ENCODE measurements around the gene CDK14.
"Not testable (repeated sequence)": the region's sequence is repeated elsewhere in the genome, so short reads cannot be mapped to it uniquely, and the experiment has no call there.

The CDK14 gene

DNA sequence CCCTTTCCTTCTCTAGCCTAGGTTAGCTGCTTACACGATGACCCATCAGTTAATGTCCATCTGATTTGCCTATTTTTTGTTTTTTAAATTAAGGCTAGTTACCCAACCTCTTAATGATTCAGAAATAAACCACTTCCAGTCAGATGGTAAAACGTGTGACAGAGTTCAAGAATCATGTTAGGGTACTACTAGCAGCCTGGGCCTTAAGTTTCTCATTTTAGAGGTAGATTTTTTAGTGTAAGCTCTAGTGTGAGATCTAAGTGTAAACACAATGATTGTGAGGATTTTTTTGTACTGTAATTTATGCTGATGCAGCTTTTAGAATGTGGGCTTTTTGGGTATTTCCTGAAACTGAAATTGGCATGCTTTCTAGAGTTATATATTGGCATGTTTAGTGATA lies 130.0 kb downstream of the CDK14 start:
- DNase-seq = no peak

- DNase-seq = no peak
These were observed 130.5 kb downstream of the CDK14 start for GRCh38 chr7:90726623-90727022.

GRCh38 chr7:90727412-90727811 lies 131.3 kb downstream of the CDK14 start:
- no peak for DNase-seq

DNA sequence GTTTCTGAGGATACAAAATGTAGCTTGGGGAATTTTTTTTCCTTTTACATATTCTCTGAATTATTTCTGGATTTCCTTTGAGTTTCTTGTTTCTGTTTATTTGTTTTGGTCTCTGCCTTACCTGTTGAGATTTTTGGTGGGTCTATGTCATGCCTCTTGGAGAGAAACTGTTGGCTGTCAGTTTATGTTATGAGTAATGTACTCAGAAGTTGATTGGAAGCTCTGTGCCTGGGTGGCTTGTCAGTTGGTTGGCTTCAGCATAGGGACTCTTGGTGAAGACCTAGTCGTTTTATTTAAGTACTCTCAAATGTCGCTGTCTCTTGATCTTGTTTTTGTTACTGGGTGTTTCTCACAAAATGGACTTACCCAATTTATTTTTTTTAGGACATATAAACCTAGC lies 132.4 kb downstream of the CDK14 start:
- no peak for DNase-seq

GRCh38 chr7:90735611-90736280 lies 139.6 kb downstream of the CDK14 start:
- not testable (repeated sequence) for DNase-seq

GRCh38 chr7:90736316-90736715 lies 140.2 kb downstream of the CDK14 start:
- DNase-seq = no peak

DNA sequence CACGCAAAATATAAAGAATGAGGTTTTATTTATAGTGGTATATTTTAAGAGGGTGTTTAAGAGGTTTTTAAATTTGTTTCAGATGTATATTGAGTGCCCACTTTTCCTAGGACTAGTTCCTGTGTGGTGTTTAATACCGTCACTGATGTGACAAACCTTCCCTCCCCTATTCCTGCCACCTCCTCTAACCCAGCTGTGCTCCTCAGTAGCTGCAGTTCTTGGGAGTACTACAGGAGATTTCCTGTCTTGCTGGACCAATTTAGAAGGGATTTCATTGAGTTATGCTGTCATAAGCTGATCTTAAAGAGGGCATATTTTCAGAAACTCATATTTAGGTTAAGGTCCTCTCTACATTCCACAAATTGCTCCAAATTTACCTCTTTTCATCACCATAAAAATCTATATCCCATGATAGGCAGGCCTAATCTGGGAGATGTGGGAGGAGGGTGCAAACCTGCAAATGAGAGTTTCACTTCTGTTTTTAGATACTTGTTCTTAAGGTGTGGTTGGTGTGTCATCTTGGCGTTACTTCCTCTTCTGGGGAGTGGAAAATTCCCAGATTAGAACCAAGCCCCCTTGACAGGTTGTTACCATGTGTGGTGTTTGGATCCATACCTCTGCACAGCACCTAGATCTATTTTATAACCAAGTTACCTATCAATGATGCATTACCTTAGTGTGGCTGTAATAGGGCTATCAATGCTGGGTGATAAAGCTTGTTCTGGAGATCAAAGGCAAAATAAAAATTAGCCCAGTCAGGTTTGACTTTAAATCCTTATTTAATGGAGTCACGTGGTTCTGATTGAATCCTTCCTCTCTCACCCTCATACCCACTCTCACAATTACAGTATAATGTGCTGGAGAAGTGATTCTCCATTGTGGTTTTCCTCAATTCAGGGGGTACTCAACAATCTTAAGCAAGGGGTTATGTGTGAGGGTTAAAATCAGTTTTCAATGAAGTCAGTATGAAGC lies 141.1 kb downstream of the CDK14 start:
- DNase-seq = no peak

- no peak for DNase-seq
These were observed 142.1 kb downstream of the CDK14 start for GRCh38 chr7:90738249-90738648.

- DNase-seq = no peak
These were observed 143.6 kb downstream of the CDK14 start for GRCh38 chr7:90739716-90740115.

DNA sequence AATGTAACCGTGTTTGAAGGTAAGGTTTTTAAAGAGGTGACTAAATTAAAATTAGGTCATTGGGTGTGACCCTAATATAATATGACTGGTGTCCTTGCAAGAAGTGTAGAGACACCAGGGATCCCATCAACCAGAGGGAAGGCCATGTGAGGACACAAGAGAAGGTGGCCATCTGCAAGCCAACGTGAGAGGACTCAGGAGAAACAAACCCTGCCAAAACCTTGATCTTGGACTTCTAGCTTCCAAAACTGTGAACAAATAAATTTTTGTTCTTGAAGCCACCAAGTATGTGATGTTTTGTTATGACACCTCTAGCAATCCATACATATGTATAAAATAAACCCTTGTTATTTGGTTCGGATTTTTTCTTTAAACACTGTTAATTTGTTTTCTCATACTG lies 144.3 kb downstream of the CDK14 start:
- DNase-seq = no peak

DNA sequence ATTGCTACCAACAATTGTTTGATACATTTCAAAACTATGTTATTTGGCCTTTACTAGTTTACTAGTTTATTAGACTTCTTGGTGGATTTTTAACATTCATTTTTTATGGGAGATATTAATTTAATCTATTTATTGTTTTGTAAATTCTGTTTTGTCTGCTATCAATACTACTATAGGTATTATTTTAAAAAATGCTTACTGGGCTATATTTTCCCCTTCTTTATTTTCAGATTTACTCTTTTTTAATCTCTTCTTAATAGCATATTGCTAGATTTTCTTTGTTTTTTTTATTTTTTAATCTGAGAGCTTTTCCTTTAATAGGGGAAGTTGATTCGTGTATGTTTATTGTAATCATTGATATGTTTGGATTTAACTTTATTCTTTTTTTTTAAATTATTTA lies 147.5 kb downstream of the CDK14 start:
- DNase-seq = no peak

DNA sequence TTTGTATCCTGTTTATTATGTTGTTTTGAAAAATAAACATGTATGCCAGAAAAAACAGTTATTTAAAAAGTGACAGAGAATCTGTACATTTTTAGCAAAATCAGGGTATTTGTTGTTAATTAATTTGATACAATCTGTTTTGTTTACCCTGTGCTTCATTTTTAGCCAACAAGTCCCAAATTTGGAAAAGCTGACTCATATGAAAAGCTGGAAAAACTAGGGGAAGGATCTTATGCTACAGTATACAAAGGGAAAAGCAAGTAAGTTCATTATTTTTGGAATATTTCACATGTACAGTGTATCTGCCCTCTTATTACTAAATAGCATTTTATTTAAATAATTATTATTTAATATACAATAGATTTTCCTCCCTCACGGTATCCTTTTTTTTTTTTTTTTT lies 151.4 kb downstream of the CDK14 start:
- no peak for DNase-seq

- no peak for DNase-seq
These were observed 153.1 kb downstream of the CDK14 start for GRCh38 chr7:90749262-90749661.

GRCh38 chr7:90749774-90750173 lies 153.7 kb downstream of the CDK14 start:
- no peak for DNase-seq

DNA sequence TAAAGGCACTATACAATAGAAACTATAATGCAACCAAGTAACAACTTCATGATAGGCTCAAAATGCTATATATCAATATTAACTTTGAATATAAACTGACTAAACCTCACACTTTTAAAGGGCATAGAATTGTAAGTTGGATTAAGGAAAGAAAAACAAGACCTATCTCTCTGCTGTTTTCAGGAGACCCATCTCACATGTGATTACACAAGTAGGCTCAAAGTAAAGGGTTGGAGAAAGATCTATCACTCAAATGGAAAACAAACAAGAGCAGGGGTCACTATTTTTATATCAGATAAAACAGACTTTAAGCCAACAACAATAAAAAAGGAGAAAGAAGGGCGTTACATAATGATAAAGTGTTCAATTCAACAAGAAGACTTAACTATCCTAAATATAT lies 155.5 kb downstream of the CDK14 start:
- no peak for DNase-seq

DNA sequence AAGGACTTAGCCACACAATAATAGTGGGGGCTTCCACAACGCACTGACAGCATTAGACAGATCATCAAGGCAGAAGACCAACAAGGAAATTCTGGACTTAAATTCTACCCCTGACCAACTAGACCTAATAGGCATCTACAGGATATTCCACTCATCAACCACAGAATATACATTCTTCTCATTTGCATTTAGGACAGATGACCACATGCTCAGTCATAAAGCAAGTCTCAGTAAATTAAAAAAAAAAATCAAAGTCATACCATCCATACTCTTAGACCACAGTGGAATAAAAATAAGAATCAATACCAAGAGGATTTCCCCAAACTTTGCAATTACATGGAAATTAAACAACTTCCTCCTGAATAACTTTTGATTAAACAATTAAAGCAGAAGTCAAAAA lies 155.9 kb downstream of the CDK14 start:
- DNase-seq = no peak

DNA sequence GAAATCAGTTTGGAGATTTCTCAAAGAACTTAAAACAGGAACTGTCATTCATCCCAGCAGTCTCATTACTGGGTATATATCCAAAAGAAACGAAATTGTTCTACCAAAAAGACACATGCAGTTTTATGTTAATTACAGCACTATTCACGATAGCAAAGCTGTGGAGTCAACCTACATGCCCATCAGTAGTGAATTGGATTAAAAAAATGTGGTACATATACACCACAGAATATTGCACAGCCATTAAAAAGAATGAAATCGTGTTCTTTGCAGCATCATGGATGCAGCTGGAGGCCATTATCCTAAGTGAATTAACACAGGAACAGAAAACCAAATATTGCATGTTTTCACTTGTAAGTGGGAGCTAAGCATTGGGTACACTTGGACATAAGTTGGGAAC lies 158.9 kb downstream of the CDK14 start:
- DNase-seq = no peak

DNA sequence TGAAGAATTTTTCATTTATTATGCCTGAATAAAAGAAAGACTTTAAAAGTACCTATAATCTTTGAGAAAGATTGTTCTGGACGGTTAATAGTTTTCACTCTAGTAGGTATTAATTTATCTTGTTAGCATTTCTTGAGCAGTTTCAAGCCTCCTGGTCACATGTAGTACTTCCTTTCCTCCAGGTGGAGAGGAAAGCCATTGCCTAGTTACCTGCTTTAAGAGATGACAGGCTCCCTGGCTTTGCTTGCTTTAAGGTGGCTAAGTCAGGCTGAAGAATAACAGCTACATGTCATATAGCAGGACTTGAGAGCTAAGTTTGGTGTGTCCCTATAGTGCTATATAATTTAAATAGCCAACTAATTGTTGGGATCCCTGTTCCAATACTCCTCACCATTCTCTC lies 160.2 kb downstream of the CDK14 start:
- no peak for DNase-seq

DNA sequence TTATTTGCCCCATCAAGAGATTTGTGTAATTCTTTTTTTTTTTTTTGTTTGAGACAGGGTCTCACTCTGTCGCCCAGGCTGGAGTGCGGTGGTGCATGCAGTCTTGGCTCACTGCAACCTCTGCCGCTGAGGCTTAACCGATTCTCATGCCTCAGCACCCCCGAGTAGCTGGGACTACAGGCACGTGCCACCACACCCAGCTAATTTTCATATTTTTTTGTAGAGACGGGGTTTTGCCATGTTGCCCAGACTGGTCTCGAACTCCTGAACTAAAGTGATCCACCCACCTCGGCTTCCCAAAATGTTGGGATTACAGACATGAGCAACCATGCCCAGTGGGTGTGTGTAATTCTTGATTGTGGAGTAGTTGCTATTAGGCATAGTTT lies 161.4 kb downstream of the CDK14 start:
- DNase-seq = not testable (repeated sequence)

DNA sequence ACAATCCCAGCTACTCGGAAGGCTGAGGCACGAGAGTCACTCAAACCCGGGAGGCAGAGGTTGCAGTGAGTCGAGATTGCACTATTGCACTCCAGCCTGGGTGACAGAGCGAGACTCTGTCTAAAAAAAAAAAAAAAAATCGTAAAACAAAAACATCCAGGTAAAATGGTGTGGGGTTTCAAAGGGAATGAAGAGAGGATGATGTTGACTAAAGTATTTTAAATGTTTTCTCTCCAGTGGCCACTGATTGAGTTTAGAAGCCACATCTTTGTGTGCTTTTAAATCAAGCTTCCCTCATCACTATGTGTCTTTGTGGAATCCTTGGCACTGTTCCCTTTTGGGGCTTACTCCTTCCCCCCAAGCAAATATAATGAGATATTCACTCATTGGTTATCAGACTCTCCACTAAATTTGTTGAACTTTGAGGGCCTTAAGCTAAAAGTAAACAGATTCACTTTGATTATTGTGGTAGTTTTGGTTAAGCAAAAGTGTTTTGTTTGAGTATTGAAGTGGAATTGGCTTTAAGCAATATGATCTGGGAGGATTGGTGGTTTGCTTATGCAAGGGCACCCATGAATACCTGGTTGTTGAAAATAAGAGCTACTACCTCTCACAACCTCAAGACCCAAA lies 162.9 kb downstream of the CDK14 start:
- no peak for DNase-seq

- DNase-seq = no peak
These were observed 163.6 kb downstream of the CDK14 start for GRCh38 chr7:90759710-90760109.

GRCh38 chr7:90760892-90761291 lies 164.8 kb downstream of the CDK14 start:
- DNase-seq = no peak

DNA sequence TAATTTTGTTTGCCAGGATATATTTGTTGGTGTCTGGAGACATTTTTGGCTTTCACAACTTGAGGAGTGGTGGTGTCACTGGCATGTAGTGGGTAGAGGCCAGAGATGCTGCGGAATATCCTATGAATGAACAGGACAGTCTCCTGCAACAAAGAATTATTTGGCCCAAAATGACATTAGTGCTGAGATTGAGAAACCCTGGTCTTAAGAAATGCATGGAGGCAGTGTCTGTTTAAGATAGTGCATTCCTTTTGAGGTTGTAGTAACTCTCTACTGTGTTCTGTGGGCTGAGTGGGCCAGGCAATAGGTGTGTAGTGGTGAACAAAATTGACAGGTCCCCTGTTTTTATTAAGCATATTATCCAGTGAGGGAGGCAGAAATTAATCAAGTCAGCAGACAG lies 165.5 kb downstream of the CDK14 start:
- no peak for DNase-seq

DNA sequence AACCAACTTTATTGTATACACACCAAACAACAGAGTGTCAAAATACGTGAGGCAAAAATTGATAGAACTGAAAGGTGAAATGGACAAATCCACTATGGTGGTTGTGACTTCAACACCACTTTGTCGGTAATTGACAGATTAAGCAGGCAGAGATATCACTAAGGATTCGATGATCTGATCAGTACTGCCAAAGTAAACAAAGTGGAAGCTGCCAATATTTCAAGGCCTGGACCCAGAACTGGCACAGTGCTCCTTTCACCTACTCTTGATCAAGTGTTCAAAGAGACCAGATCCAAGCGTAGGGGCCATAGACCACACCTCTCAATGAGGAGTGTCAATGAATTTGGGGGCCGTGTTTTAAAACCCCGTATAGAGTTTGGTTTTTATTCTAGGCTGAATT lies 167.0 kb downstream of the CDK14 start:
- DNase-seq = no peak
